DND-41 (cell line): ENCODE results near the gene C3orf20.

Experiments used
- ATAC-seq: fragments of 200-7000 bp; cut with Tn5 transposase; 3 replicates; pipeline ENCODE4 v1.9.1; 2021; ENCODE audit warnings: low read depth; ENCODE audit not compliant: insufficient read depth
- DNase-seq: peaks from one replicate; pipeline ENCODE4 v3.0.0-alpha.2; 2020
- H2AFZ ChIP-seq: 2 replicates; pipeline ENCODE4 v1.6.0; 2012; ENCODE audit warnings: low read depth, low read length
- H3K27ac ChIP-seq: 2 replicates; pipeline ENCODE4 v1.5.1; 2012; ENCODE audit warnings: low read length, inconsistent platforms
- H3K27me3 ChIP-seq: fragments of 200-600 bp; sonication (generic); 2 replicates; pipeline ENCODE4 v1.6.0; 2012; ENCODE audit warnings: low read length, mild to moderate bottlenecking, inconsistent platforms; ENCODE audit not compliant: insufficient read depth, poor library complexity
- H3K36me3 ChIP-seq: 2 replicates; pipeline ENCODE4 v1.5.1; 2012; ENCODE audit warnings: low read length, inconsistent platforms; ENCODE audit not compliant: insufficient read depth
- H3K4me1 ChIP-seq: 2 replicates; pipeline ENCODE4 v1.5.1; 2012; ENCODE audit warnings: mild to moderate bottlenecking, low read length; ENCODE audit not compliant: insufficient read depth
- H3K4me2 ChIP-seq: 2 replicates; pipeline ENCODE4 v1.6.0; 2012; ENCODE audit warnings: mild to moderate bottlenecking, moderate library complexity, low read length, inconsistent platforms; ENCODE audit not compliant: insufficient read depth
- H3K4me3 ChIP-seq, 2 experiments: fragments of 200-600 bp in 1 of 2; shearing (Covaris generic) in 1 of 2; 2 replicates each; pipeline ENCODE4 v1.5.1; 2012 to 2016; ENCODE audit warnings: inconsistent platforms in 2 of 2, low read length in 2 of 2, mild to moderate bottlenecking in 2 of 2, low read depth in 1 of 2, moderate library complexity in 1 of 2
- H3K79me2 ChIP-seq: 2 replicates; pipeline ENCODE4 v1.6.0; 2012; ENCODE audit warnings: low read length, inconsistent platforms; ENCODE audit not compliant: insufficient read depth
- H3K9ac ChIP-seq: 2 replicates; pipeline ENCODE4 v1.6.0; 2012; ENCODE audit warnings: low read depth, mild to moderate bottlenecking, inconsistent platforms, low read length, moderate library complexity
- H3K9me3 ChIP-seq: 2 replicates; pipeline ENCODE4 v1.5.1; 2012; ENCODE audit warnings: low read length, moderate library complexity, mild to moderate bottlenecking, inconsistent platforms; ENCODE audit not compliant: insufficient read depth, severe bottlenecking
- H4K20me1 ChIP-seq: 2 replicates; pipeline ENCODE4 v1.6.0; 2012; ENCODE audit warnings: low read length; ENCODE audit not compliant: insufficient read depth
- CTCF ChIP-seq: IDR thresholded peaks from 2 replicates; pipeline ENCODE4 v1.5.1; 2012; ENCODE audit warnings: borderline replicate concordance, low read length, moderate library complexity, mild to moderate bottlenecking; ENCODE audit not compliant: poor library complexity, severe bottlenecking; ENCODE audit errors: extremely low read depth
- EZH2 ChIP-seq: IDR thresholded peaks from 3 replicates; pipeline ENCODE4 v1.6.1; 2012; ENCODE audit warnings: borderline replicate concordance, low read depth, mild to moderate bottlenecking, moderate library complexity, low read length, inconsistent platforms; ENCODE audit not compliant: severe bottlenecking

C3orf20 gene

GRCh38 chr3:14632442-14632930, 42.5 kb upstream of the C3orf20 start:
- ATAC-seq, result no peak

GRCh38 chr3:14633417-14633816, 41.5 kb upstream of the C3orf20 start:
- TF ChIP-seq CTCF (no peak), EZH2 (no peak)
- Histone ChIP-seq H3K27me3 (peaks cover 15% of the 10 kb centered on the region), H2AFZ (no peak overlapping the region), H3K4me3 (no peak overlapping the region), H3K36me3 (no peaks in the 10 kb centered on the region), H3K9ac (no peak overlapping the region), H3K4me1 (no peaks in the 10 kb centered on the region), H3K79me2 (no peaks in the 10 kb centered on the region), H3K4me2 (no peak overlapping the region), H3K9me3 (no peaks in the 10 kb centered on the region), H3K27ac (no peak overlapping the region), H4K20me1 (no peaks in the 10 kb centered on the region)
- no peak for ATAC-seq
- no peak for DNase-seq

More at GRCh38 chr3:14632442-14632930, 42.5 kb upstream of the C3orf20 start:
- H3K4me1 ChIP-seq, result no peaks in the 10 kb centered on the region
- no peak overlapping the region for H2AFZ ChIP-seq
- H3K9me3 ChIP-seq, result no peaks in the 10 kb centered on the region
- H3K27me3 ChIP-seq, result peaks cover 20% of the 10 kb centered on the region
- no peaks in the 10 kb centered on the region for H4K20me1 ChIP-seq
- H3K36me3 ChIP-seq, result no peaks in the 10 kb centered on the region
- H3K27ac ChIP-seq, result no peak overlapping the region
- H3K4me2 ChIP-seq, result no peak overlapping the region
- no peaks in the 10 kb centered on the region for H3K79me2 ChIP-seq
- H3K4me3 ChIP-seq, result no peak overlapping the region
- no peak for TF ChIP-seq EZH2
- TF ChIP-seq CTCF, result no peak
- no peak for DNase-seq
- H3K9ac ChIP-seq, result no peak overlapping the region

- peak; percentile 57 for DNase-seq
- Histone ChIP-seq H3K27ac (no peak overlapping the region), H3K27me3 (peaks cover 10% of the 10 kb centered on the region)
These were observed 41.0 kb upstream of the C3orf20 start for GRCh38 chr3:14633819-14634424.

More at GRCh38 chr3:14633819-14634424, 41.0 kb upstream of the C3orf20 start:
- no peaks in the 10 kb centered on the region for H4K20me1 ChIP-seq
- no peaks in the 10 kb centered on the region for H3K4me1 ChIP-seq
- no peaks in the 10 kb centered on the region for H3K9me3 ChIP-seq
- H3K4me3 ChIP-seq, result no peak overlapping the region
- H2AFZ ChIP-seq, result no peak overlapping the region
- no peaks in the 10 kb centered on the region for H3K79me2 ChIP-seq
- no peak overlapping the region for H3K9ac ChIP-seq
- peak; percentile 85 for ATAC-seq
- no peak overlapping the region for H3K4me2 ChIP-seq
- TF ChIP-seq CTCF, result peak; percentile 86
- no peak for TF ChIP-seq EZH2
- no peaks in the 10 kb centered on the region for H3K36me3 ChIP-seq
